ENCODE results near the gene FSIP1.

The FSIP1 gene

GRCh38 chr15:39746714-39747276 is 35.8 kb downstream of the FSIP1 start:
- Histone ChIP-seq H3K4me3 (replicated peaks; ENCODE audit: low read depth, low read length) (no peak overlapping the region), H3K27me3 (replicated peaks; ENCODE audit: control insufficient read depth, insufficient read depth, low read length) (no peaks in the 10 kb centered on the region; the same call in 1 of the 2 replicates)
- TF ChIP-seq, protein P1, sequence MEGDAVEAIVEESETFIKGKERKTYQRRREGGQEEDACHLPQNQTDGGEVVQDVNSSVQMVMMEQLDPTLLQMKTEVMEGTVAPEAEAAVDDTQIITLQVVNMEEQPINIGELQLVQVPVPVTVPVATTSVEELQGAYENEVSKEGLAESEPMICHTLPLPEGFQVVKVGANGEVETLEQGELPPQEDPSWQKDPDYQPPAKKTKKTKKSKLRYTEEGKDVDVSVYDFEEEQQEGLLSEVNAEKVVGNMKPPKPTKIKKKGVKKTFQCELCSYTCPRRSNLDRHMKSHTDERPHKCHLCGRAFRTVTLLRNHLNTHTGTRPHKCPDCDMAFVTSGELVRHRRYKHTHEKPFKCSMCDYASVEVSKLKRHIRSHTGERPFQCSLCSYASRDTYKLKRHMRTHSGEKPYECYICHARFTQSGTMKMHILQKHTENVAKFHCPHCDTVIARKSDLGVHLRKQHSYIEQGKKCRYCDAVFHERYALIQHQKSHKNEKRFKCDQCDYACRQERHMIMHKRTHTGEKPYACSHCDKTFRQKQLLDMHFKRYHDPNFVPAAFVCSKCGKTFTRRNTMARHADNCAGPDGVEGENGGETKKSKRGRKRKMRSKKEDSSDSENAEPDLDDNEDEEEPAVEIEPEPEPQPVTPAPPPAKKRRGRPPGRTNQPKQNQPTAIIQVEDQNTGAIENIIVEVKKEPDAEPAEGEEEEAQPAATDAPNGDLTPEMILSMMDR (IDR thresholded peaks at IDR 0.05; ENCODE audit: insufficient read depth, low read length, poor library complexity, severe bottlenecking) = no peak

DNA sequence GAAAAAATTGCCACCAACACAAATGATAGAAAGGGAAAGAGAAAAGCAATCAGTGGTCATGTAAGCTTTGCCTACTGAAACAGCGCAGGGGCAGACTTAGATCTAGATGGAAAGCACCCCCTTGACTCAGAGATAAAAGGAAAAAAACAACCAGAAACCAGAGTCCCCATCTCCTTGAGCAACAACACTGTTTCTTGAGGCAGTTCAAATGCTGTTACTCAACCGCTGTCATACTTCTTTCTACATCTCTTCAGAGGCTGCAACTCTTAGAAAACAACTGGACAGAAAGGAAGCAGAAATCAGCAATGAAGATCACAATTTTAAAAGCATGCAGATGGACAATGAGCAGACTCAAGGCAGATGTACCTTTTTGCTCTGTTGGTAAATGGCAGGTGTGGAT is 36.5 kb downstream of the FSIP1 start:
- H3K27me3 ChIP-seq (replicated peaks; ENCODE audit: control insufficient read depth, insufficient read depth, low read length) = no peaks in the 10 kb centered on the region; the same call in 1 of the 2 replicates
- H3K4me3 ChIP-seq (replicated peaks; ENCODE audit: low read depth, low read length) = no peak overlapping the region
- no peaks in the 10 kb centered on the region for H3K36me3 ChIP-seq (ENCODE audit: control insufficient read depth, insufficient read depth, low read length)
- TF ChIP-seq, protein P1 (IDR thresholded peaks at IDR 0.05; ENCODE audit: insufficient read depth, low read length, poor library complexity, severe bottlenecking) = no peak
- no peak for DNase-seq (ENCODE audit: extremely low read depth, insufficient read length)

More at GRCh38 chr15:39746714-39747276, 35.8 kb downstream of the FSIP1 start:
- no peaks in the 10 kb centered on the region for H3K36me3 ChIP-seq (ENCODE audit: control insufficient read depth, insufficient read depth, low read length)
- no peak for DNase-seq (ENCODE audit: extremely low read depth, insufficient read length)

DNA sequence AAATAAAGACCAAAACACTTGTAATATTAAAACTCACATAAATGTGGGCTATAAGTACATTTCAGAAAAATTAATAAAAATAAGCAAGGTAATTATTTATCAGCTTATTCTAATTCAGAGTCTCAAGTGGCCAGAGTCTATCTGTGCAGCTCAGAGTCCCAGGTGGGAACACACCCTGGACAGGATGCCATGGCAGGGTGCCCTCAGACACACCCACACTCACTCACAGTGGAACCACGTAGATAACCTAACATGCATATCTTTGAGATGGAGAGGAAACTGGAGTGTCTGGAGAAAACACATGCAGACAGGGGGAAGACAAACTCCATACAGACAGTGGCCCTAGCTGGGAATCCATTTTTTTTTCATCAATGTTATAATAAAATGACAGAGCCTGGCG is 37.2 kb downstream of the FSIP1 start:
- DNase-seq (ENCODE audit: extremely low read depth, insufficient read length) = no peak
- TF ChIP-seq, protein P1 (IDR thresholded peaks at IDR 0.05; ENCODE audit: insufficient read depth, low read length, poor library complexity, severe bottlenecking) = no peak
- Histone ChIP-seq H3K27me3 (replicated peaks; ENCODE audit: control insufficient read depth, insufficient read depth, low read length) (no peaks in the 10 kb centered on the region; the same call in 1 of the 2 replicates), H3K36me3 (ENCODE audit: control insufficient read depth, insufficient read depth, low read length) (no peaks in the 10 kb centered on the region), H3K4me3 (replicated peaks; ENCODE audit: low read depth, low read length) (no peak overlapping the region)

DNA sequence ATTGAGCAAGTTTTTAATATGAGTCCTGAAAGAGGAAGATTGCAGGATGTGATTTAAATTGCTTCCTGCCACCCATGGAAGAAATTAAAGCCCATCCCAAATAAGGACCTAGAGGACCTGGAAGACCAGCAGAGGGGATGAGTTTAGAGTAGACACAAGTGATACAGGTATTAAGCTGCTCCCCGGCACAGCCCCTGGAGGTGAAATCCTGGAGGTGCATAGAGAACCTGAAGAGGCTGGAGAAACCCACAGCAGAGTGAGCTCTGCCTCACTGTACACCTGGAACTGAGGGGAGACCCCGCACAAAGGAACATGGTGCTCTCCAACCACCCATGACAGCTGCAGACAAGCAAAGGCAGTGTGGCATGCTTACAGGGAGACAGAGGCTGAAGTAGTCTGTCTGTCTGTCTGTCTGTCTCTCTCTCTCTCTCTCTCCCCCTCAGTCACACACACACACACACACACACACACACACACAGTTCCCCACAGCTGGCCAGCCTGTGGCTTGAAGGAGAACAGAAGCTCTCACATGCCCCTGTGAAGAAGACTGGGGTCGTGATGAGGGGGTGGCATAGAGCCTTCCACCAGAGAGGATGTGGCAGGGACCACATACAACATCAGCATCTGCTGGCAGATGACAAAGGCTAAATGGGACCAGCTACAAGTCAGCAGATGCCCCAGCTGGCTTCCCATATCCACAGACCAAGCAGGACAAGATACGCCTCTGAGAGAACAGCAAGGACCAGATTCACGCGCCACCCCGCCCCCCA is 38.1 kb downstream of the FSIP1 start:
- no peaks in the 10 kb centered on the region for H3K36me3 ChIP-seq (ENCODE audit: control insufficient read depth, insufficient read depth, low read length)
- no peak overlapping the region for H3K4me3 ChIP-seq (replicated peaks; ENCODE audit: low read depth, low read length)
- TF ChIP-seq, protein P1 (IDR thresholded peaks at IDR 0.05; ENCODE audit: insufficient read depth, low read length, poor library complexity, severe bottlenecking) = no peak
- DNase-seq (ENCODE audit: extremely low read depth, insufficient read length) = no peak
- H3K27me3 ChIP-seq (replicated peaks; ENCODE audit: control insufficient read depth, insufficient read depth, low read length) = no peaks in the 10 kb centered on the region; the same call in 1 of the 2 replicates

DNA sequence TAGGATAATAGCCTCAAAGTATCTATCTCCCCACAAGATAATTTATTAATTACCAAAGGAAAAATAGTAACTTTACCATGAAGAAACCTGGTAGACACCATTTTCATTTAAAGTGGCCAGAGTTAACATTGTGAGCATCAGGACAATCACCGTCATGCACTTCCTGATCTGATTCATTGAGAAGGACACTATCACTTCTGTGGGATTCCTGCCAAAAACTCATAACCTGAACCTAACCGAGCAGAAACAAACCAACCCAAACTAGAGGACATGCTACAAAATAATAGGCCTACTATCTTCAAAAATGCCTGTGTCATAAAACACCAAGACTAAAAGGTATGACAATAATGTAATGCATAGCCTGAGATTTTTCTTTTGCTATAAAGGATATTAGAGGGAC is 39.0 kb downstream of the FSIP1 start:
- TF ChIP-seq, protein P1 (IDR thresholded peaks at IDR 0.05; ENCODE audit: insufficient read depth, low read length, poor library complexity, severe bottlenecking) = no peak
- Histone ChIP-seq H3K4me3 (replicated peaks; ENCODE audit: low read depth, low read length) (no peak overlapping the region), H3K27me3 (replicated peaks; ENCODE audit: control insufficient read depth, insufficient read depth, low read length) (no peaks in the 10 kb centered on the region; the same call in 1 of the 2 replicates), H3K36me3 (ENCODE audit: control insufficient read depth, insufficient read depth, low read length) (no peaks in the 10 kb centered on the region)
- DNase-seq (ENCODE audit: extremely low read depth, insufficient read length) = no peak

Data from GM06990 (cell line).